K562 (cell line): ENCODE data around the gene REC8. TPM values are rescaled to one million over a fixed set of nuclear protein-coding genes. Genes with fewer than 3 reads are reported as not detected.

Experiments
- ATAC-seq: fragments of 200-7000 bp; cut with Tn5 transposase; 3 replicates; pipeline ENCODE4 v1.9.1; 2020; ENCODE audit warnings: moderate library complexity
- BruUV-seq: library from RNA; stranded (reverse); fragments of 400-500 nt; replicated peaks from 2 replicates; lab custom pipeline; 2021; lab: Mats Ljungman, UMichigan
- CTCF ChIA-PET: fragments of 300-600 bp; formaldehyde crosslinking; extraction: SDS; loops from one replicate; lab custom pipeline; 2021; ENCODE audit warnings: low intra/inter-chr PET ratio; lab: Yijun Ruan, JAX
- POLR2A ChIA-PET: fragments of 300-600, 350-650 bp; sonication (Branson Sonifier 250); formaldehyde crosslinking; extraction: SDS; loops from one replicate; lab custom pipeline; 2021; ENCODE audit warnings: antibody characterized with exemption, inconsistent platforms; lab: Yijun Ruan, JAX
- DNase-seq, 4 experiments: peaks; one replicate each; pipeline versions ENCODE4 v3.0.0 to v3.0.0-alpha.2; 2011 to 2018; ENCODE audit warnings: low spot score in 3 of 4, mixed read lengths in 3 of 4; ENCODE audit errors: extremely low read depth in 1 of 4
- FAIRE-seq: peaks from 2 replicates; lab custom pipeline; 2011; peaks lifted over from hg19 to GRCh38; lab: Jason Lieb, UNC
- H2AFZ ChIP-seq: 2 replicates; pipeline ENCODE4 v1.6.0; 2011; ENCODE audit warnings: low read depth, low read length, control low read depth, inconsistent platforms
- H3K27ac ChIP-seq: fragments of 200-600 bp; 3 replicates; pipeline ENCODE4 v1.8.0; 2011; ENCODE audit warnings: low read depth, mild to moderate bottlenecking, control low read depth, inconsistent platforms, low read length, moderate library complexity, mixed read lengths; ENCODE audit errors: extremely low read depth
- H3K27me3 ChIP-seq, 2 experiments: fragments of 300-600 bp in 1 of 2; 2 replicates in 1 of 2; 3 replicates in 1 of 2; pipeline versions ENCODE4 v1.6.0 to v1.8.0; 2011; ENCODE audit warnings: inconsistent platforms in 2 of 2, low read length in 2 of 2, mild to moderate bottlenecking in 1 of 2, mixed read lengths in 1 of 2, moderate library complexity in 1 of 2; ENCODE audit not compliant: control insufficient read depth in 2 of 2, insufficient read depth in 2 of 2
- H3K36me3 ChIP-seq: fragments of 300-600 bp; 3 replicates; pipeline ENCODE4 v1.8.0; 2011; ENCODE audit warnings: mild to moderate bottlenecking, low read length, inconsistent platforms; ENCODE audit not compliant: control insufficient read depth, insufficient read depth
- H3K4me1 ChIP-seq, 2 experiments: fragments of 200-600 bp in 1 of 2; replicated peaks in 1 of 2; 2 replicates in 1 of 2; 3 replicates in 1 of 2; pipeline versions ENCODE4 v1.5.1 to v1.8.0; 2011; ENCODE audit warnings: inconsistent platforms in 2 of 2, low read length in 2 of 2, mild to moderate bottlenecking in 1 of 2, mixed read lengths in 1 of 2, moderate library complexity in 1 of 2; ENCODE audit not compliant: control insufficient read depth in 2 of 2, insufficient read depth in 2 of 2
- H3K4me2 ChIP-seq: 2 replicates; pipeline ENCODE4 v1.6.1; 2011; ENCODE audit warnings: low read length, control low read depth, inconsistent platforms, mixed read lengths; ENCODE audit not compliant: insufficient read depth
- H3K4me3 ChIP-seq: fragments of 200-600 bp; sonication (generic), shearing (Covaris generic); 2 replicates; pipeline ENCODE4 v1.5.1; 2016; ENCODE audit warnings: control low read depth, inconsistent platforms
- H3K79me2 ChIP-seq: fragments of 200-600 bp; 3 replicates; pipeline ENCODE4 v1.8.0; 2011; ENCODE audit warnings: low read length, inconsistent platforms; ENCODE audit not compliant: control insufficient read depth, insufficient read depth
- H3K9ac ChIP-seq, 2 experiments: 2 replicates each; pipeline versions ENCODE4 v1.6.0 to v1.6.1; 2011; ENCODE audit warnings: low read depth in 2 of 2, low read length in 2 of 2, control low read depth in 1 of 2, inconsistent platforms in 1 of 2, mild to moderate bottlenecking in 1 of 2, mixed read lengths in 1 of 2; ENCODE audit not compliant: insufficient read depth in 1 of 2
- H3K9me1 ChIP-seq: one replicate; pipeline ENCODE4 v1.6.0; 2011; ENCODE audit warnings: inconsistent platforms, mild to moderate bottlenecking, low read length, moderate library complexity; ENCODE audit not compliant: control insufficient read depth, insufficient read depth
- H3K9me3 ChIP-seq: replicated peaks from 2 replicates; pipeline ENCODE4 v1.5.1; 2011; ENCODE audit warnings: low read depth, low read length, inconsistent platforms; ENCODE audit not compliant: control insufficient read depth, insufficient read depth
- H4K20me1 ChIP-seq: replicated peaks from 2 replicates; pipeline ENCODE4 v1.6.1; 2011; ENCODE audit warnings: low read length, inconsistent platforms, mixed read lengths; ENCODE audit not compliant: control insufficient read depth, insufficient read depth
- BDP1 ChIP-seq: IDR thresholded peaks from 3 replicates; pipeline ENCODE4 v1.6.1; 2011; ENCODE audit not compliant: insufficient read length, insufficient read depth
- CREBBP ChIP-seq: IDR thresholded peaks from one replicate; pipeline ENCODE4 v1.6.1; 2012; ENCODE audit warnings: low read depth, mild to moderate bottlenecking, control low read depth, inconsistent platforms, low read length
- HIVEP1 ChIP-seq: fragments of 250-450 bp; sonication (Bioruptor Pico); IDR thresholded peaks from 2 replicates; pipeline ENCODE4 v1.4.0; 2020; ENCODE audit warnings: mild to moderate bottlenecking
- HOXB6 ChIP-seq: fragments of 250-450 bp; sonication (Bioruptor Pico); IDR thresholded peaks from 2 replicates; pipeline ENCODE4 v1.5.1; 2022; ENCODE audit warnings: mild to moderate bottlenecking, borderline replicate concordance
- KLF16 ChIP-seq: IDR thresholded peaks from 2 replicates; pipeline ENCODE4 v1.6.1; 2016; ENCODE audit warnings: antibody characterized with exemption
- ZNF232 ChIP-seq: sonication (generic); formaldehyde crosslinking; IDR thresholded peaks from 2 replicates; pipeline ENCODE4 v1.8.0; 2022; ENCODE audit warnings: mild to moderate bottlenecking, missing genetic modification reagents
- ZNF354B ChIP-seq: fragments of 250-450 bp; sonication (Bioruptor Pico); IDR thresholded peaks from 2 replicates; pipeline ENCODE4 v1.4.0; 2020
- whole genome bisulfite sequencing: fragments of 100-300 bp; shearing (Covaris generic); methylation state at CpG from one replicate; pipeline ENCODE4 v1.1.6; 2016; ENCODE audit warnings: low coverage, mixed read lengths; ENCODE audit not compliant: insufficient coverage; ENCODE audit errors: missing lambda C conversion rate; 5-methylcytosine and 5-hydroxymethylcytosine counted together
- in situ Hi-C: fragments of 300-500 bp; cut with MboI; formaldehyde crosslinking; loops from 4 replicates; pipeline ENCODE4 v1.15.0; 2018; ENCODE audit warnings: inconsistent platforms, mixed read lengths
- intact Hi-C: fragments of 100-400 bp; cut with micrococcal nuclease; formaldehyde crosslinking; loops from 2 replicates; pipeline ENCODE4 v1.14.2; 2022
- polyA plus RNA-seq, 8 experiments: library from polyadenylated mRNA; depleted of rRNA in 4 of 8; stranded (reverse) in 5 of 8; unstranded in 3 of 8; fragments of >200 nt; fragmentation: Nextera tagmentation in 2 of 8; fragmentation: Illumina TruSeq in 1 of 8; extraction: Ambion mirVana in 2 of 8; extraction: Trizol in 1 of 8; gene quantifications; 2 replicates each; pipeline versions ENCODE4 v1.2.1 to v1.2.3, GENCODE V29; 2011 to 2014; ENCODE audit warnings: inconsistent platforms in 1 of 8, missing spikeins in 1 of 8
- total RNA-seq, 7 experiments: library from RNA; depleted of rRNA in 6 of 7; stranded (reverse); fragments of >200 nt in 6 of 7; fragmentation: Illumina TruSeq in 2 of 7; extraction: Trizol in 2 of 7; gene quantifications; 2 replicates each; pipeline versions ENCODE4 v1.2.1 to v1.2.3, GENCODE V29; 2011 to 2021; ENCODE audit warnings: low replicate concordance in 1 of 7
- TF ChIP-seq, protein P1 (sequence below): IDR thresholded peaks from 2 replicates; pipeline ENCODE4 v1.6.1; 2014; ENCODE audit warnings: antibody characterized with exemption
- TF ChIP-seq, protein P2 (sequence below), 3 experiments: IDR thresholded peaks in 2 of 3; conservative IDR thresholded peaks in 1 of 3; 2 replicates each; pipeline ENCODE4 v1.5.1; 2011 to 2012; ENCODE audit warnings: low read length in 3 of 3, mild to moderate bottlenecking in 3 of 3, control low read depth in 2 of 3, improper control_type of control experiment in 1 of 3, inconsistent platforms in 1 of 3, low read depth in 1 of 3, mixed read lengths in 1 of 3, moderate library complexity in 1 of 3; ENCODE audit not compliant: insufficient read depth in 2 of 3
- TF ChIP-seq, protein P3 (sequence below): fragments of 250-450 bp; sonication (Bioruptor Pico); IDR thresholded peaks from 2 replicates; pipeline ENCODE4 v1.8.0; 2021; ENCODE audit warnings: mild to moderate bottlenecking, moderate library complexity
- TF ChIP-seq, protein P4 (sequence below): sonication (generic); formaldehyde crosslinking; IDR thresholded peaks from 2 replicates; pipeline ENCODE4 v1.8.0; 2023; ENCODE audit warnings: mild to moderate bottlenecking, missing genetic modification reagents
- TF ChIP-seq, protein P5 (sequence below): sonication (generic); formaldehyde crosslinking; IDR thresholded peaks from 2 replicates; pipeline ENCODE4 v1.8.1; 2023; ENCODE audit warnings: mild to moderate bottlenecking, missing genetic modification reagents

REC8 gene
- total and polyA plus RNA-seq, 9 of the 15 experiments (the other 6 are each of a cell fraction or from before 2014, with no cell fraction given): 0.11 to 2.5 (median 0.85) TPM

DNA sequence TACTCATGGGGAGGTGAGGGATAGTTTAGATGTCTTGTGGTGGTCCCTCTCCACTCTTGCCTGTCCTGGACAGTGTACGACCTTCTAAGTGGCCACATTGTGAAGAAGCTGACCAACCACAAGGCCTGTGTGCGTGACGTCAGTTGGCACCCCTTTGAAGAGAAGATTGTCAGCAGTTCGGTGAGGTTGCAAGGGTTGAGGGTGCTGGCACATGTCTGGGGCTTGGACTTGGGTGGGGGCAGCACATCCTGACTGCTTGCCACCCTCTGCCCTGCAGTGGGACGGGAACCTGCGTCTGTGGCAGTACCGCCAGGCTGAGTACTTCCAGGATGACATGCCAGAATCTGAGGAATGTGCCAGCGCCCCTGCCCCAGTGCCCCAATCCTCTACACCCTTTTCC, 49.0 kb upstream of the REC8 start:
- H3K9me3 ChIP-seq: no peaks in the 10 kb centered on the region
- no peak for FAIRE-seq
- no peaks in the 10 kb centered on the region for H4K20me1 ChIP-seq
- BruUV-seq: no TSS peak
- H3K36me3 ChIP-seq: peaks cover 46% of the 10 kb centered on the region; the same call in 2 of the 3 replicates
- no peak overlapping the region; the same call in 2 of the 3 replicates for H3K27ac ChIP-seq
- H3K9ac ChIP-seq: peak overlapping the region in 1 of 2 experiments; percentile 76; a peak in 2 of 4 replicates
- ChIA-PET POLR2A (interaction anchor here (1.5 kb wide), 1 partner anchor 18 kb away, joined by 3 read pairs; the partner anchor contains the start of gene EMC9), CTCF (no interaction called here)
- no peak; the same call in 2 of the 3 replicates for ATAC-seq
- H3K4me3 ChIP-seq: no peak overlapping the region
- H3K27me3 ChIP-seq: no peaks in the 10 kb centered on the region
- DNase-seq: no peak
- H3K4me2 ChIP-seq: no peak overlapping the region
- in situ Hi-C loops (no loop called here), intact Hi-C loops (no loop called here)
- no peak overlapping the region for H2AFZ ChIP-seq
- H3K9me1 ChIP-seq: no peaks in the 10 kb centered on the region
- no peak for TF ChIP-seq KLF16
- TF ChIP-seq, protein P1, sequence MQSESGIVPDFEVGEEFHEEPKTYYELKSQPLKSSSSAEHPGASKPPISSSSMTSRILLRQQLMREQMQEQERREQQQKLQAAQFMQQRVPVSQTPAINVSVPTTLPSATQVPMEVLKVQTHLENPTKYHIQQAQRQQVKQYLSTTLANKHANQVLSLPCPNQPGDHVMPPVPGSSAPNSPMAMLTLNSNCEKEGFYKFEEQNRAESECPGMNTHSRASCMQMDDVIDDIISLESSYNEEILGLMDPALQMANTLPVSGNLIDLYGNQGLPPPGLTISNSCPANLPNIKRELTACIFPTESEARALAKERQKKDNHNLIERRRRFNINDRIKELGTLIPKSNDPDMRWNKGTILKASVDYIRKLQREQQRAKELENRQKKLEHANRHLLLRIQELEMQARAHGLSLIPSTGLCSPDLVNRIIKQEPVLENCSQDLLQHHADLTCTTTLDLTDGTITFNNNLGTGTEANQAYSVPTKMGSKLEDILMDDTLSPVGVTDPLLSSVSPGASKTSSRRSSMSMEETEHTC: no peak
- no peak for TF ChIP-seq CREBBP
- TF ChIP-seq, protein P2, sequence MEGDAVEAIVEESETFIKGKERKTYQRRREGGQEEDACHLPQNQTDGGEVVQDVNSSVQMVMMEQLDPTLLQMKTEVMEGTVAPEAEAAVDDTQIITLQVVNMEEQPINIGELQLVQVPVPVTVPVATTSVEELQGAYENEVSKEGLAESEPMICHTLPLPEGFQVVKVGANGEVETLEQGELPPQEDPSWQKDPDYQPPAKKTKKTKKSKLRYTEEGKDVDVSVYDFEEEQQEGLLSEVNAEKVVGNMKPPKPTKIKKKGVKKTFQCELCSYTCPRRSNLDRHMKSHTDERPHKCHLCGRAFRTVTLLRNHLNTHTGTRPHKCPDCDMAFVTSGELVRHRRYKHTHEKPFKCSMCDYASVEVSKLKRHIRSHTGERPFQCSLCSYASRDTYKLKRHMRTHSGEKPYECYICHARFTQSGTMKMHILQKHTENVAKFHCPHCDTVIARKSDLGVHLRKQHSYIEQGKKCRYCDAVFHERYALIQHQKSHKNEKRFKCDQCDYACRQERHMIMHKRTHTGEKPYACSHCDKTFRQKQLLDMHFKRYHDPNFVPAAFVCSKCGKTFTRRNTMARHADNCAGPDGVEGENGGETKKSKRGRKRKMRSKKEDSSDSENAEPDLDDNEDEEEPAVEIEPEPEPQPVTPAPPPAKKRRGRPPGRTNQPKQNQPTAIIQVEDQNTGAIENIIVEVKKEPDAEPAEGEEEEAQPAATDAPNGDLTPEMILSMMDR (IDR thresholded peaks at IDR 0.05 in 2 of 3, conservative IDR thresholded peaks at IDR 0.05 in 1 of 3; ENCODE audit: insufficient read depth in 2 of 3, low read depth in 1 of 3, low read length in 3 of 3): no peak
- no peak for TF ChIP-seq BDP1
- TF ChIP-seq HIVEP1 (CRISPR knock-in tag): no peak
- TF ChIP-seq, protein P3, sequence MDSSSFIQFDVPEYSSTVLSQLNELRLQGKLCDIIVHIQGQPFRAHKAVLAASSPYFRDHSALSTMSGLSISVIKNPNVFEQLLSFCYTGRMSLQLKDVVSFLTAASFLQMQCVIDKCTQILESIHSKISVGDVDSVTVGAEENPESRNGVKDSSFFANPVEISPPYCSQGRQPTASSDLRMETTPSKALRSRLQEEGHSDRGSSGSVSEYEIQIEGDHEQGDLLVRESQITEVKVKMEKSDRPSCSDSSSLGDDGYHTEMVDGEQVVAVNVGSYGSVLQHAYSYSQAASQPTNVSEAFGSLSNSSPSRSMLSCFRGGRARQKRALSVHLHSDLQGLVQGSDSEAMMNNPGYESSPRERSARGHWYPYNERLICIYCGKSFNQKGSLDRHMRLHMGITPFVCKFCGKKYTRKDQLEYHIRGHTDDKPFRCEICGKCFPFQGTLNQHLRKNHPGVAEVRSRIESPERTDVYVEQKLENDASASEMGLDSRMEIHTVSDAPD (CRISPR knock-in tag): no peak
- no peak for TF ChIP-seq ZNF232 (CRISPR knock-in tag)
- TF ChIP-seq ZNF354B (CRISPR knock-in tag): no peak
- no peak for TF ChIP-seq HOXB6 (CRISPR knock-in tag)
- TF ChIP-seq, protein P4, sequence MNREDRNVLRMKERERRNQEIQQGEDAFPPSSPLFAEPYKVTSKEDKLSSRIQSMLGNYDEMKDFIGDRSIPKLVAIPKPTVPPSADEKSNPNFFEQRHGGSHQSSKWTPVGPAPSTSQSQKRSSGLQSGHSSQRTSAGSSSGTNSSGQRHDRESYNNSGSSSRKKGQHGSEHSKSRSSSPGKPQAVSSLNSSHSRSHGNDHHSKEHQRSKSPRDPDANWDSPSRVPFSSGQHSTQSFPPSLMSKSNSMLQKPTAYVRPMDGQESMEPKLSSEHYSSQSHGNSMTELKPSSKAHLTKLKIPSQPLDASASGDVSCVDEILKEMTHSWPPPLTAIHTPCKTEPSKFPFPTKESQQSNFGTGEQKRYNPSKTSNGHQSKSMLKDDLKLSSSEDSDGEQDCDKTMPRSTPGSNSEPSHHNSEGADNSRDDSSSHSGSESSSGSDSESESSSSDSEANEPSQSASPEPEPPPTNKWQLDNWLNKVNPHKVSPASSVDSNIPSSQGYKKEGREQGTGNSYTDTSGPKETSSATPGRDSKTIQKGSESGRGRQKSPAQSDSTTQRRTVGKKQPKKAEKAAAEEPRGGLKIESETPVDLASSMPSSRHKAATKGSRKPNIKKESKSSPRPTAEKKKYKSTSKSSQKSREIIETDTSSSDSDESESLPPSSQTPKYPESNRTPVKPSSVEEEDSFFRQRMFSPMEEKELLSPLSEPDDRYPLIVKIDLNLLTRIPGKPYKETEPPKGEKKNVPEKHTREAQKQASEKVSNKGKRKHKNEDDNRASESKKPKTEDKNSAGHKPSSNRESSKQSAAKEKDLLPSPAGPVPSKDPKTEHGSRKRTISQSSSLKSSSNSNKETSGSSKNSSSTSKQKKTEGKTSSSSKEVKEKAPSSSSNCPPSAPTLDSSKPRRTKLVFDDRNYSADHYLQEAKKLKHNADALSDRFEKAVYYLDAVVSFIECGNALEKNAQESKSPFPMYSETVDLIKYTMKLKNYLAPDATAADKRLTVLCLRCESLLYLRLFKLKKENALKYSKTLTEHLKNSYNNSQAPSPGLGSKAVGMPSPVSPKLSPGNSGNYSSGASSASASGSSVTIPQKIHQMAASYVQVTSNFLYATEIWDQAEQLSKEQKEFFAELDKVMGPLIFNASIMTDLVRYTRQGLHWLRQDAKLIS (CRISPR knock-in tag): no peak
- TF ChIP-seq, protein P5, sequence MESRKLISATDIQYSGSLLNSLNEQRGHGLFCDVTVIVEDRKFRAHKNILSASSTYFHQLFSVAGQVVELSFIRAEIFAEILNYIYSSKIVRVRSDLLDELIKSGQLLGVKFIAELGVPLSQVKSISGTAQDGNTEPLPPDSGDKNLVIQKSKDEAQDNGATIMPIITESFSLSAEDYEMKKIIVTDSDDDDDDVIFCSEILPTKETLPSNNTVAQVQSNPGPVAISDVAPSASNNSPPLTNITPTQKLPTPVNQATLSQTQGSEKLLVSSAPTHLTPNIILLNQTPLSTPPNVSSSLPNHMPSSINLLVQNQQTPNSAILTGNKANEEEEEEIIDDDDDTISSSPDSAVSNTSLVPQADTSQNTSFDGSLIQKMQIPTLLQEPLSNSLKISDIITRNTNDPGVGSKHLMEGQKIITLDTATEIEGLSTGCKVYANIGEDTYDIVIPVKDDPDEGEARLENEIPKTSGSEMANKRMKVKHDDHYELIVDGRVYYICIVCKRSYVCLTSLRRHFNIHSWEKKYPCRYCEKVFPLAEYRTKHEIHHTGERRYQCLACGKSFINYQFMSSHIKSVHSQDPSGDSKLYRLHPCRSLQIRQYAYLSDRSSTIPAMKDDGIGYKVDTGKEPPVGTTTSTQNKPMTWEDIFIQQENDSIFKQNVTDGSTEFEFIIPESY: no peak
- TF ChIP-seq, all 486 proteins: peak for 0
- H3K4me1 ChIP-seq: peaks cover 6 to 12% of the 10 kb centered on the region in 2 experiments; a peak in 4 of 5 replicates
- WGBS: 88% methylated on average over 6 of the region's 8 CpGs
- H3K79me2 ChIP-seq: no peaks in the 10 kb centered on the region
